Measurements from ENCODE around the gene PPIP5K2. TPM values are rescaled to one million over a fixed set of nuclear protein-coding genes. Genes with fewer than 3 reads are reported as not detected.

Gene PPIP5K2
- total RNA-seq, 1 experiment from 2014 or later = 44.8 TPM

DNA sequence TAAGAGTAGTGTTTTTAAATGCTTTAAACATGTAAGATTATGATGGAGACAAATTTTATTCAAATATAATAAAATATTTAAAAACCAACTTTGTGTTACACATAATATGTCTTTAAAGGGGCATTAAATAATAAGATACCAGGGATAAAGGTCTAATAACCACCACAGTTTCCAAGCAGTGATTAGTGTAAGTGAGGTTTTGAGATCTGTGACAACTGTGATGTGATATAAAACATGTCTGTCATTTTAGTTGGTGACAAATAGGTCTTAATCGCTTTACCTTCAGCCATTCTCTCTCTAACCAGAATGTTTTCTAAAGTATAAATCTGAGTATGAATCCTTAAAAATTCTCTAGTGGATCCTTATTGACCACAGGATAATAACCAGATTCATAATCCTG lies 28.1 kb downstream of the PPIP5K2 start:
- no peak for TF ChIP-seq CTCF (IDR thresholded peaks at IDR 0.05; ENCODE audit: insufficient read depth in 1 of 2, low read depth in 1 of 2, low read length in 1 of 2, severe bottlenecking in 1 of 2, unreplicated experiment in 1 of 2)
- POLR2A ChIA-PET = no interaction called here
- Histone ChIP-seq H3K9me3 (no peaks in the 10 kb centered on the region), H3K27me3 (replicated peaks; ENCODE audit: control insufficient read depth, insufficient read depth, low read length) (no peaks in the 10 kb centered on the region), H3K4me1 (no peaks in the 10 kb centered on the region), H3K36me3 (ENCODE audit: control insufficient read depth, insufficient read depth, low read length) (no peaks in the 10 kb centered on the region), H3K4me3 (ENCODE audit: low read depth, low read length) (no peak overlapping the region)
- CTCF ChIA-PET = no interaction called here
- intact Hi-C loops (cut with micrococcal nuclease; ENCODE audit: unreplicated experiment) = no loop called here
- Mint-ChIP-seq H3K27ac (ENCODE audit: unreplicated experiment) (no peak overlapping the region), H3K4me1 (ENCODE audit: low read depth, unreplicated experiment) (no peaks in the 10 kb centered on the region), H3K4me3 (ENCODE audit: unreplicated experiment) (no peak overlapping the region), H3K27me3 (ENCODE audit: insufficient read depth, unreplicated experiment) (no peaks in the 10 kb centered on the region), H3K36me3 (ENCODE audit: insufficient read depth, unreplicated experiment) (no peaks in the 10 kb centered on the region), H3K9me3 (ENCODE audit: unreplicated experiment) (no peaks in the 10 kb centered on the region)
- BruUV-seq (replicated peaks) = no TSS peak
- DNase-seq = no peak

DNA sequence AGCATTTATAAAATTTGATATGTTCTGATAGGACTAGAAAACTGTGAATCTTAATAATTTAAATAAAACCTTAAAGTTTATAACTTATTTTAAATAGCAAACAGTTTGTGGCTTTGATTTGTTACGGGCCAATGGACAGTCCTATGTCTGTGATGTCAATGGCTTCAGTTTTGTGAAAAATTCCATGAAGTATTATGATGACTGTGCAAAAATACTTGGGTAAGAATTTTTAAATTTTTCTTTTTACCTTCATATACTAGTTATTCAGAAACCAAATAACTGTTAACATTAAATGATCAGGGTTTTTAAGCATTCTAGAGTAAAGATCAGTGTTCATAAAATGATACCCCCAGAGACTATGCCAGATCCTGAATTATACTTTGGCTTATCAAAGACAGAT lies 31.1 kb downstream of the PPIP5K2 start:
- no peaks in the 10 kb centered on the region for H3K27me3 ChIP-seq (replicated peaks; ENCODE audit: control insufficient read depth, insufficient read depth, low read length)
- H3K4me3 ChIP-seq (ENCODE audit: low read depth, low read length) = no peak overlapping the region
- Mint-ChIP-seq H3K27ac (ENCODE audit: unreplicated experiment) (no peak overlapping the region), H3K27me3 (ENCODE audit: insufficient read depth, unreplicated experiment) (no peaks in the 10 kb centered on the region), H3K36me3 (ENCODE audit: insufficient read depth, unreplicated experiment) (no peaks in the 10 kb centered on the region), H3K4me3 (ENCODE audit: unreplicated experiment) (no peak overlapping the region), H3K9me3 (ENCODE audit: unreplicated experiment) (no peaks in the 10 kb centered on the region), H3K4me1 (ENCODE audit: low read depth, unreplicated experiment) (no peaks in the 10 kb centered on the region)
- H3K4me1 ChIP-seq = no peaks in the 10 kb centered on the region
- no peak for TF ChIP-seq CTCF (IDR thresholded peaks at IDR 0.05; ENCODE audit: insufficient read depth in 1 of 2, low read depth in 1 of 2, low read length in 1 of 2, severe bottlenecking in 1 of 2, unreplicated experiment in 1 of 2)
- POLR2A ChIA-PET = no interaction called here
- no peaks in the 10 kb centered on the region for H3K36me3 ChIP-seq (ENCODE audit: control insufficient read depth, insufficient read depth, low read length)
- no peak for DNase-seq
- CTCF ChIA-PET = no interaction called here
- BruUV-seq (replicated peaks) = no TSS peak
- no peaks in the 10 kb centered on the region for H3K9me3 ChIP-seq
- intact Hi-C loops (cut with micrococcal nuclease; ENCODE audit: unreplicated experiment) = no loop called here

GRCh38 chr5:103166706-103167105 lies 46.6 kb downstream of the PPIP5K2 start:
- no TSS peak for BruUV-seq (replicated peaks)
- no peak for TF ChIP-seq CTCF (IDR thresholded peaks at IDR 0.05; ENCODE audit: insufficient read depth in 1 of 2, low read depth in 1 of 2, low read length in 1 of 2, severe bottlenecking in 1 of 2, unreplicated experiment in 1 of 2)
- Mint-ChIP-seq H3K4me3 (ENCODE audit: unreplicated experiment) (no peak overlapping the region), H3K4me1 (ENCODE audit: low read depth, unreplicated experiment) (no peaks in the 10 kb centered on the region), H3K36me3 (ENCODE audit: insufficient read depth, unreplicated experiment) (peaks cover 9% of the 10 kb centered on the region), H3K9me3 (ENCODE audit: unreplicated experiment) (no peaks in the 10 kb centered on the region), H3K27me3 (ENCODE audit: insufficient read depth, unreplicated experiment) (no peaks in the 10 kb centered on the region), H3K27ac (ENCODE audit: unreplicated experiment) (no peak overlapping the region)
- Histone ChIP-seq H3K9me3 (no peaks in the 10 kb centered on the region), H3K36me3 (ENCODE audit: control insufficient read depth, insufficient read depth, low read length) (no peaks in the 10 kb centered on the region), H3K4me3 (ENCODE audit: low read depth, low read length) (no peak overlapping the region), H3K27me3 (replicated peaks; ENCODE audit: control insufficient read depth, insufficient read depth, low read length) (no peaks in the 10 kb centered on the region), H3K4me1 (no peaks in the 10 kb centered on the region)
- no peak for DNase-seq
- POLR2A ChIA-PET = no interaction called here
- intact Hi-C loops (cut with micrococcal nuclease; ENCODE audit: unreplicated experiment) = no loop called here
- CTCF ChIA-PET = no interaction called here
